HG03342 (cell line): ENCODE measurements around the gene PALMD.

Experiments used
- ATAC-seq: cut with Tn5 transposase; IDR thresholded peaks from one replicate; pipeline ENCODE4 v1.9.1; 2021; ENCODE audit warnings: mild to moderate bottlenecking, moderate library complexity; ENCODE audit not compliant: unreplicated experiment

The PALMD gene

GRCh38 chr1:99737016-99737415, 91.1 kb downstream of the PALMD start:
- ATAC-seq: no peak

GRCh38 chr1:99738858-99739465, 93.0 kb downstream of the PALMD start:
- ATAC-seq: no peak

GRCh38 chr1:99740141-99740540, 94.2 kb downstream of the PALMD start:
- no peak for ATAC-seq
